ENCODE measurements around the gene SLCO4A1. TPM values are rescaled to one million over a fixed set of nuclear protein-coding genes. Genes with fewer than 3 reads are reported as not detected.

Gene SLCO4A1
- total and polyA plus RNA-seq, 2 donors (not counting 1 experiment from before 2014, with no cell fraction given), result 2.1 to 79.5 TPM

- WGBS (ENCODE audit: insufficient coverage), result 96% methylated on average over 11 of the region's 11 CpGs
- Histone ChIP-seq H3K9me3 (ENCODE audit: control extremely low read depth in 1 of 3, control insufficient read depth in 2 of 3, insufficient read depth in 1 of 3, low read length in 2 of 3) (peaks cover 0 to 19% (median 14%) of the 10 kb centered on the region in 3 donors), H3K4me3 (ENCODE audit: control extremely low read depth in 1 of 5, extremely low read depth in 1 of 5, insufficient read depth in 1 of 5, low read depth in 2 of 5, low read length in 4 of 5) (no peak overlapping the region), H3K27me3 (replicated peaks in 1 of 4; ENCODE audit: control extremely low read depth in 1 of 4, control insufficient read depth in 3 of 4, insufficient read depth in 4 of 4, low read length in 3 of 4) (peaks cover 0 to 5% (median 0%) of the 10 kb centered on the region in 4 experiments), H3K4me2 (replicated peaks; ENCODE audit: low read depth, low read length, poor library complexity, severe bottlenecking) (no peak overlapping the region), H2AFZ (ENCODE audit: insufficient read depth, low read depth, low read length, poor library complexity, severe bottlenecking) (no peak overlapping the region), H3K36me3 (replicated peaks in 1 of 2; ENCODE audit: control extremely low read depth in 1 of 2, control insufficient read depth in 1 of 2, extremely low read depth in 1 of 2, insufficient read depth in 2 of 2, low read length in 1 of 2) (no peaks in the 10 kb centered on the region), H3K27ac (ENCODE audit: low read length in 2 of 2) (no peak overlapping the region), H4K20me1 (ENCODE audit: control insufficient read depth, insufficient read depth, low read length, poor library complexity, severe bottlenecking) (no peaks in the 10 kb centered on the region), H3K79me2 (ENCODE audit: control insufficient read depth, insufficient read depth, low read length) (no peaks in the 10 kb centered on the region), H3K9ac (ENCODE audit: low read length) (no peak overlapping the region), H3K4me1 (ENCODE audit: control insufficient read depth in 2 of 2, insufficient read depth in 2 of 2, low read length in 2 of 2) (no peaks in the 10 kb centered on the region)
- intact Hi-C loops (cut with micrococcal nuclease), result no loop called here
- TF ChIP-seq EZH2 (IDR thresholded peaks at IDR 0.05; ENCODE audit: borderline replicate concordance, insufficient read depth, low read depth, low read length, poor library complexity, severe bottlenecking), result no peak
- TF ChIP-seq, protein P1, sequence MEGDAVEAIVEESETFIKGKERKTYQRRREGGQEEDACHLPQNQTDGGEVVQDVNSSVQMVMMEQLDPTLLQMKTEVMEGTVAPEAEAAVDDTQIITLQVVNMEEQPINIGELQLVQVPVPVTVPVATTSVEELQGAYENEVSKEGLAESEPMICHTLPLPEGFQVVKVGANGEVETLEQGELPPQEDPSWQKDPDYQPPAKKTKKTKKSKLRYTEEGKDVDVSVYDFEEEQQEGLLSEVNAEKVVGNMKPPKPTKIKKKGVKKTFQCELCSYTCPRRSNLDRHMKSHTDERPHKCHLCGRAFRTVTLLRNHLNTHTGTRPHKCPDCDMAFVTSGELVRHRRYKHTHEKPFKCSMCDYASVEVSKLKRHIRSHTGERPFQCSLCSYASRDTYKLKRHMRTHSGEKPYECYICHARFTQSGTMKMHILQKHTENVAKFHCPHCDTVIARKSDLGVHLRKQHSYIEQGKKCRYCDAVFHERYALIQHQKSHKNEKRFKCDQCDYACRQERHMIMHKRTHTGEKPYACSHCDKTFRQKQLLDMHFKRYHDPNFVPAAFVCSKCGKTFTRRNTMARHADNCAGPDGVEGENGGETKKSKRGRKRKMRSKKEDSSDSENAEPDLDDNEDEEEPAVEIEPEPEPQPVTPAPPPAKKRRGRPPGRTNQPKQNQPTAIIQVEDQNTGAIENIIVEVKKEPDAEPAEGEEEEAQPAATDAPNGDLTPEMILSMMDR (IDR thresholded peaks at IDR 0.05), result no peak
- ATAC-seq (ENCODE audit: low read depth) (no peak), DNase-seq (no peak)
- POLR2A ChIA-PET, result no interaction called here
- H3K9me3 Mint-ChIP-seq (ENCODE audit: insufficient read depth), result peaks cover 21% of the 10 kb centered on the region
- CTCF ChIA-PET, result no interaction called here
- H3K4me3 Mint-ChIP-seq, result no peak overlapping the region
- H3K27me3 Mint-ChIP-seq, result peaks cover 33% of the 10 kb centered on the region
- H3K4me1 Mint-ChIP-seq, result no peaks in the 10 kb centered on the region
- no peak overlapping the region for H3K27ac Mint-ChIP-seq
Measured at GRCh38 chr20:62716941-62717310, 74.6 kb downstream of the SLCO4A1 start.

GRCh38 chr20:62717933-62718332, 75.6 kb downstream of the SLCO4A1 start:
- H2AFZ ChIP-seq (ENCODE audit: insufficient read depth, low read depth, low read length, poor library complexity, severe bottlenecking), result no peak overlapping the region
- Mint-ChIP-seq H3K9me3 (ENCODE audit: insufficient read depth) (peaks cover 21% of the 10 kb centered on the region), H3K4me3 (no peak overlapping the region), H3K27ac (no peak overlapping the region), H3K27me3 (peaks cover 35% of the 10 kb centered on the region), H3K4me1 (no peaks in the 10 kb centered on the region)
- H3K4me2 ChIP-seq (replicated peaks; ENCODE audit: low read depth, low read length, poor library complexity, severe bottlenecking), result no peak overlapping the region
- no peak overlapping the region for H3K9ac ChIP-seq (ENCODE audit: low read length)
- no peak for ATAC-seq (ENCODE audit: low read depth)
- no peak overlapping the region for H3K4me3 ChIP-seq (ENCODE audit: control extremely low read depth in 1 of 5, extremely low read depth in 1 of 5, insufficient read depth in 1 of 5, low read depth in 2 of 5, low read length in 4 of 5)
- peaks cover 0 to 10% (median 0%) of the 10 kb centered on the region in 4 experiments for H3K27me3 ChIP-seq (replicated peaks in 1 of 4; ENCODE audit: control extremely low read depth in 1 of 4, control insufficient read depth in 3 of 4, insufficient read depth in 4 of 4, low read length in 3 of 4)
- WGBS (ENCODE audit: insufficient coverage), result 82% methylated on average over 18 of the region's 18 CpGs
- DNase-seq, result no peak
- H3K9me3 ChIP-seq (ENCODE audit: control extremely low read depth in 1 of 3, control insufficient read depth in 2 of 3, insufficient read depth in 1 of 3, low read length in 2 of 3), result peaks cover 0 to 20% (median 20%) of the 10 kb centered on the region in 3 donors
- no peak overlapping the region for H3K27ac ChIP-seq (ENCODE audit: low read length in 2 of 2)
- no peaks in the 10 kb centered on the region for H4K20me1 ChIP-seq (ENCODE audit: control insufficient read depth, insufficient read depth, low read length, poor library complexity, severe bottlenecking)
- intact Hi-C loops (cut with micrococcal nuclease), result no loop called here
- POLR2A ChIA-PET, result no interaction called here
- no peak for TF ChIP-seq EZH2 (IDR thresholded peaks at IDR 0.05; ENCODE audit: borderline replicate concordance, insufficient read depth, low read depth, low read length, poor library complexity, severe bottlenecking)
- TF ChIP-seq, protein P1 (IDR thresholded peaks at IDR 0.05), result no peak
- no peaks in the 10 kb centered on the region for H3K79me2 ChIP-seq (ENCODE audit: control insufficient read depth, insufficient read depth, low read length)
- no peaks in the 10 kb centered on the region for H3K4me1 ChIP-seq (ENCODE audit: control insufficient read depth in 2 of 2, insufficient read depth in 2 of 2, low read length in 2 of 2)
- H3K36me3 ChIP-seq (replicated peaks in 1 of 2; ENCODE audit: control extremely low read depth in 1 of 2, control insufficient read depth in 1 of 2, extremely low read depth in 1 of 2, insufficient read depth in 2 of 2, low read length in 1 of 2), result no peaks in the 10 kb centered on the region
- CTCF ChIA-PET, result no interaction called here

Measured in B cell (primary cell).